Activated T-cell treated with anti-CD3 and anti-CD28 coated beads, Interleukin-2, amount 50 U/mL, for 1 hour (primary cell): ENCODE measurements around the gene ACTR5.
"Not testable (repeated sequence)": the region's sequence is repeated elsewhere in the genome, so short reads cannot be mapped to it uniquely, and the experiment has no call there.

Experiments used
- DNase-seq: peaks from one replicate; pipeline ENCODE4 v3.0.0-alpha.2; 2020

ACTR5 gene

DNA sequence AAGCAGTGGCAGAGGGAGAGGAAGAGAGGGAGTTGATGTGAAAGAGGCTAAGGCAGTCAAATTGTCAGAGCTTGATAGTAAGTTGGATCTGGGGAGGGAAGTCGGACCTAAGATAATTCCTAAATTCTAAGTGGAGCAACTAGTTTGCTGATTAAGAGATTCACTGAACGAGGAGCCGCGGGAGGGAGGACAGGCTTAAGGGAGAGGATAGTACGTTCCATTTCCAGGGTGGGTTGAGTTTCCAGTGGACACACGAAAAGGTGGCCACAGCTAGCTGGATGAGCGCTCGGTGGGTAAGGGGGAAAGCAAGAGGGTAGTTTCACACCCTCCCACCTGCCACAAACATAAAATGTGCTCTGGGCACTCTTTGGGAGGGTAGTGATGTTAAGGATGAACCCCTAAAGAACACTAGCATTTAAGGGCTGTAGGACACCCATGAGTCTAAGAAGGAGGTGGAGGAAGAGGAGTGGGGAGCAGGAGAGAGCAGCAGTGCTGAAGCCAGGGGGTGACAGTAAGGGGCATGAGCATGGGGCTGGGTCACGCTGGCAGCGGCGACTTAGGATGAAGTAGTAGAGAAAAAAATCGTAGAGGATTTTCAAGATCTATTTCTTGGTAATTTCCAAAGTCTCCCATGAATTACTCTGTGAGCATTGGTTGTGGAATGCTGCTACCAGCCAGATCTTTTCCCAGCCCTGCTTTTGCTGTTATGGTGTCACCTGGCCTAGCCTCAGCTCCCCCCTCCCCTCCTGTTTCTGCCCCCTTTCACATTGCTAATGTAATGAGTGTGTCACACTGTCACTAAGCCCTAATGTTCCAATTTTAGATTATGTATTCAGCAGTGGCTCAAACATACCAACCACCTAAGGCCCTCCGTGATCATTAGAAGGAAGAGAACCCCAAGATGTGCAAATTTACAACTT is 21.4 kb downstream of the ACTR5 start:
- no peak for DNase-seq

DNA sequence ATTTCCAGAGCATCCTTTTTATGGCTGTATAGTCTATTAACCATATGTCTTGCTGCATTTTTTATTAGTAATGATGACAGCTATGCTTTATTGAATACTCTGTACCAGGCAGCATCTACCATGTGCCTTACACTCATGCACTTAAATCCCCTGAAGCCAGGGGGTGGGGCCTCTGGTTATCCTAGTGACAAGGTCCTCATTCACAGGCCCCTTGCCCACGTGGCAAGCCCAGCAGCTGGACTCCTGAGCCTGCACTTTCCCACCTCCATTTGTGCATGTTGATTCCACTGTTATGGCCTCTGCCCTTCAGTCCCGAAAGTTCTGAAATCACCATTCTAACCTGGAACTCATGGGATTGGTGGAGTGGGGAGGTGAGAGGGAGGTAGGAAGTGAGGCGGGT is 22.3 kb downstream of the ACTR5 start:
- no peak for DNase-seq

DNA sequence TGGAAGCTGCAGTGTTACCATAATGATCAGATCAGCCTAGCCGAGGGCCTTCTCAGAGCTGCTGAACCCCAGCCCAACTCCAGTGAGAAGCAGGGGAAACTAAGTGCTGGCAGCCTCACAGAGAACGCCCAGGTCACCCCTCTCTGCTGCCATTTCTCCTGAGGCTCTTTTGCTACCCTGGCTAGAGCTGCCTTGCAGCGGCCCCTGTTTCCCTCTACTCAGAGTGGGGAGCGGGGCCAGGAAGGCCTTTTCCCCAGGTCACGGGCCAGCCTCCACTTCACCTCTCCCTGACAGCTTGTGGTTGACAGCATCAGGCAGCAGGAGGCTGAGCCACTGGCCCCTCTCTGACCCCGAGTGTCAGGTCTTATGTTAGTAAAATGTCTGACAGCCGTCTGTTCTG is 22.7 kb downstream of the ACTR5 start:
- DNase-seq, result no peak

DNA sequence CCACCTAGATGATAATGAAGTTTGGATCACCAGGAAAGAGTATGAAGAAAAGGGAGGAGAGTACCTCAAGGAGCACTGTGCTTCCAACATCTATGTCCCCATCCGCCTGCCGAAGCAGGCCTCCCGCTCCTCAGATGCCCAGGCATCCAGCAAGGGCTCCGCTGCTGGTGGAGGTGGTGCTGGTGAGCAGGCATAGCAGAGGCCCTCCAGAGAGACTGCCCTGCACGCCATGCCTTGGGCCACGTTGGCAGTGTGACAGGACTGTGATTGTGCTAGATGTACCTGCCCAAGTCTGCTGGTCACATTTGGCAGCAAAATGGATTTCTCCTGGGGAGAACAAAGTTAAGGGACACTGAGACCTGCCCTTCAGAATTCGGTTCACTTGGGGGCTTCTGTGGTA is 23.4 kb downstream of the ACTR5 start:
- no peak for DNase-seq

DNA sequence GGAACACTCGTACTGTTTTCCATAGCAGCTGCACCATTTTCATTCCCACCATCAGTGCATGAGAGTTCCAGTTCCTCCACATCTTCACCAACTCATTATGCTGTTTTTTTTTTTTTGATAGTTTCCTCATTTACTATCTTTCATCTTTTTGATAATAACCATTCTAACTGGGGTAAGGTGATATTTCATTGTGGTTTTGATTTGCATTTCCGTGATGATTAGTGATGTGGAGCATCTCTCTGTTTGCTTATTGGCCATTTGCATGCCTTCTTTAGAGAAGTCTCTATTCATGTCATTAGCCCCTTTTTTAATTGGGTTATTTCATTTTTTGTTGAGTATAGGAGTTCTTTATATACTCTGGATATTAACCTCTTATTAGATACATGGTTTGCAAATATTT is 25.9 kb downstream of the ACTR5 start:
- no peak for DNase-seq

DNA sequence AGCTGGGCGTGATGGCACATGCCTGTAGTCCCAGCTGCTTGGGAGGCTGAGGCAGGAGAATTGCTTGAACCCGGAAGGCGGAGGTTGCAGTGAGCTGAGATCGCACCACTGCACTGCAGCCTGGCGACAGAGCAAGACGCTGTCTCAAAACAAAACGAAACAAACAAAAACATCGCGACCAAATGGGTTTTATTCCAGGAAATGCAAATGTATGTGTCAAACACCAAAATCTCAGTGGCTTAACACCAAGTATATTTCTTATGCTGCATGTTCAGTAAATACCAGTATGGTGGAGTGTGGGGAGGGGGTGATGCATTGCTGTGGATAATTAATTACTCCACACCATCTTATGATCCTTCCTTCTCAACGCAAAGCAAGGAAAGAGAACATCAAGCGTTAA is 28.1 kb downstream of the ACTR5 start:
- no peak for DNase-seq

DNA sequence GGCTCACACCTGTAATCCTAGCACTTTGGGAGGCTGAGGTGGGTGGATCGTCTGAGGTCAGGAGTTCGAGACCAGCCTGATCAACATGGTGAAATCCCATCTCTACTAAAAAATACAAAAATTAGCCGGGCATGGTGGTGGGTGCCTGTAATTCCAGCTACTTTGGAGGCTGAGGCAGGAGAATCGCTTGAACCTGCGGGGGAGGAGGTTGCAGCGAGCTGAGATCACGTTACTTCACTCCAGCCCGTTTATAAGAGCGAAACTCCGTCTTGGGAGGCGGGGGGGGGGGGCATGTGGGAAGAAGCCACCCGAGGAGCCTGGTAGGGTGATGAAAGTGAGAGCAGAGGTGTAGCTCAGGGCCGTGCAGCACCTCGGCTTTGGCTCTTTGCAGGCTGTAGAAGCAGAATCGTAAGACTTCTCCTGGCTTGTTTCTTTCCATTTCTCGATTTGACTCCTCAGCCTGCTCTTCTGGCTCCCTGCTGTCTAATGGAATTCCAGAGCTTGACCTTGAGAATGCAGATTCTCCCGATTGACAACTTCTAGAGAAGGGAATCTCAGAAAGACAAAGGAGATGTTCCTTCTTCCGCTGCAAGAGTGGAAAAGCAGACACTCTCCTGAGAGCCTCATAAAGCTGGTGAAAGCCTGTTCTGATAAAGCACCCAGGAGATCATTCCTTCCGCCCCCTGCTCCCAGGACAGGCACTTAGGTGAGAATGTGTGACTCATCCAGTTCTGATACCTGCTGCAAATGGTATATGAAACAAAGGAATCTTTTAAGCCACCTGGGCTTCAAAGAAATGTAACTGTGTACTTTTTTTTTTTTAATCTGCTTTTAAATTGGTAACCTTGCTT is 31.2 kb downstream of the ACTR5 start:
- no peak for DNase-seq

DNA sequence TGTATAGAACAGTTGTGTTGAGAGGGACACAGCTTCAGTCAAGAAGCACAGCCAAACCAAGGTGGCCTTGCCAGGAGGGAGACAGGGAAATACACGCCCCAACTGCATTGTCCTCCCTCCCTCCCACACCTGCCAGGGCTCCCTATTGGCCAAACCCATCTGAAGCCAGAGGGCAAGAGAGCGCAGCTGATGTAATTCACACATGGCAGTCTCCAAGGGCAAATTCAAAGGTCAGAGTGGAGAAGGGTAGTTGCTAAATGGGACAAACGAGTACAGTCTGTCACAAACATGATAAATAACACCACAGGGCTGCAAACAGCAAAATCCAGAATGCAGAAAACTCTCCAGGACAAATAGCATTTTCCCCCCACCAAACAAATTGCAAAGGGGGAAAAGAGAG is 34.0 kb downstream of the ACTR5 start:
- no peak for DNase-seq

DNA sequence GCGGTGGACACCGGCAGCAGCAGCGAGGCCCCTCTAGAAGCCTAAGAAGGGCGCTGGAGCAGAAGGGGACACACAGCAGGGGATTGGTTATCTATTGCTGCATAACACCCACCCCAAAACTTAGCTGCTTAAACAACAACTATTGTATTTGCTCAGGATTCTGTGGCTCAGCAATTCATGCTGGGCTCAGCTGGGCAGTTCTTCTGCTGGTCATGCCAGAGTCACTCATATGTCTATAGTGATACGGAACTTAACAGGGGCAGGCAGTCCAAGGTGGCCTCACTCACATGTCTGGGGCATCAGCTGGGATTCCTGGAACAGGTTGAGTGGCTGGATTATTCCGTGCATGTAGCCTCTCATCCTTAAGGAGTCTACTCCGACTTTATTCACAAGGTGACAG is 39.6 kb downstream of the ACTR5 start:
- no peak for DNase-seq

DNA sequence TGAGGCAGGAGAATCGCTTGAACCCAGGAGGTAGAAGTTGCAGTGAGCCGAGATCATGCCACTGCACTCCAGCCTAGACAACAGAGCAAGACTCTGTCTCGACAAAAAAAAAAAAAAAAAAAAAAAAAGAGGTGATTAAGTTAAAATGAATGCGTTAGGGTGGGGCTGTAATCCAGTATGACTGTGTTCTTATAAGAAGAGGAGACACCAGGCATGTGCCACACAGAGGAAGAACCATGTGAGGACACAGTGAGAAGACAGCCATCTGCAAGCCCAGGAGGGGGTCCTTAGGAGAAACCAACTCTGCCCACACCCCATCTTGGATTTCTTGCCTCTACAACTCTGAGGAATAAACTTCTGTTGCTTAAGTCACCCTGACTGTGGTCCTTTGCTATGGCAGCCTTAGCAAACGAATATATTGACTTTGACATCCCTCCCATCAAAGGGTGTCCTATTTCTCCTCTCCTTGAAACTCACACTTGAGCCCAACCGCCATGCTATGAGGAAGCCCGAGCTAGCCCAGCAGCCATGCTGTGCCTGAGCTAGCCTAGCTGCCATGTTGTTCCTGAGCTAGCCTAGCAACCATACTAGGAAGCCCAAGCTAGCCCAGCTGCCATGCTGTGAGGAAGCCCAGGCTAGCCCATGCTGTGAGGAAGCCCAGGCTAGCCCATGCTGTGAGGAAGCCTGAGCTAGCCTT is 41.4 kb downstream of the ACTR5 start:
- no peak for DNase-seq

DNA sequence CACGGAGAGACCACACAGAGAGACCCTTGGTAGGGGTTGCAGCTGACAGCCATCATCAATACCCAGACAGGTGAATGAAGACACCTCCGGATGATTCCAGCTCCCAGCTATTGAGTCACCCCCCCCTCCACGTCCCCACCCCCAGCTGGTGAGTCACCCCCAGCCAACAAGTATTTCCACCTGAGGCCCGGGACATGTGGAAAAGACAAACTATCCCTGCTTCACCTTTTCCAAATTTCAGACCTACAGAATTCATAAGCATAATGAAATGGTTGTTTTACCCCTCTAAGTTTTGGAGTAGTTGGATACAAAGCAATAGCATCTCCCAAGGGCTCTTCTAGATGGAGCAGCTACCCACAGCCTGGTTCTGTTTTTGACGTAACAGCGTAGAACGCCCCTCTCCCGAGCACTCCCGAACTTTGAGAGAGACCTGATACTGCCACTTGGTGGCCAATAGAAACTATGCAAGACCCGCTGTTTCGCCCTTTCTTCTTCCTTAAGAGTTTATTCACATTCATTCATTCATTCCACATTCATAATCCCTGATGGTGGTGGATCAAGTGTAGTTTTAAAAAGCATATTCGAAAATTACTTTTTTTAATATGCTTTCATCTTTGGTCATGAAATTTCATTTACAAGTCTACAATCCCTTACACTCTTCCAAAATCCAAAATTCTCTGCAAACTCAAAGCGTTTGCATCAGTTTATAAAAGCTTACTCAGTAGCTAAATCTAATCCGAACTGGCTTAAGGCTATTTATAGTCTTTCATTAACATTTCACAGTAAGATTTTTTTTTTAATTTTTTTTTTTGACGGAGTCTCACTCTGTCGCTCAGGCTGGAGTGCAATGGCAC is 42.2 kb downstream of the ACTR5 start:
- peak; percentile 36 for DNase-seq

DNA sequence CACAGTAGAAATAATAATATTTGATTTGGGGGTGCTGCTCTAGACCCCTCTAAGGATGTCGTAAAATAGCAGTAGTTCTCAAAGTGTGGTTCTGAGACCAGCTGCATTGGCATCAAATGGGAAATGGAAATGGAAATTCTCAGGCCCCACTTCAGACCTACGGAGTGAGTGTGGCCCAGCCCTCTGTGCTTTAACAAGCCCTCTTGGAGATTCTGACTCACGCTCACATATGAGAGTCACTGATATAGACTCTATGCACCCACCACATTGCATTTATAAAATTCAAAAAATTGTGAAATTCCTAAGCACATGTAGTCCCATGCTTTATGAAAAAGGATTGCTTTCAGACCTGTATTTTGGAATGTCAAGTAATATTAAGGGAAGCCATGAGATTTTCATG is 43.0 kb downstream of the ACTR5 start:
- no peak for DNase-seq

DNA sequence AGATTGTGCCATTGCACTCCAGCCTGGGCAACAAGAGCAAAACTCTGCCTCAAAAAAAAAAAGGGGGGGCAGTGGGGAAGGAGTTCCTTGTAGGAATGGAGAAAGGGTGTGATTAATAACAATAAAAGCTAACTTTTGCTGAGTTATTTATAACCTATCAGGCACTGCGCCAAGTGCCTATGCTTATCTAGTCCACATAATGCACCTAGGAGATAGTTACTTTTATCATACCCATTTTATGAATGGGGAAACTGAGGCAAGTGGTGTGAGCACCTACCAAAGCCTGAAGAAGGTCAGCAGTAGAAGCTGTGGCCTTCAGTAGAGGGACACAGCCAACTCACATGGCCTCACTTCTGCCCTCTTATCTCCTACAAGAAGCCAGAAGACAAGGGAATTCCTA is 43.7 kb downstream of the ACTR5 start:
- no peak for DNase-seq

DNA sequence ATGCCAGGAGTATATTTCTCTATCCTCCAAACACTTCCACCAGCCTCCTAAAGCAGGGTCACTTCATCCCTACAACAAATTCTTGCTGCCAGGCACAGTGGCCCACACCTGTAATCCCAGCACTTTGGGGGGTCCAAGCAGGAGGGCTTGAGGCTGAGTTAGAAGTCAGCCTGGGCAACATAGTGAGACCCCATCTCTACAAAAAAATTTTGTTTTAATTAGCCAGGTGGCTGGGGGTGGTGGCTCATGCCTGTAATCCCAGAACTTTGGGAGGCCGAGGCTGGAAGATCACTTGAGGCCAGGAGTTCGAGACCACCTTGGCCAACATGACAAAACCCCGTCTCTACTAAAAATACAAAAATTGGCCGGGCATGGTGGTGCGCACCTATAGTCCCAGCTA is 45.8 kb downstream of the ACTR5 start:
- DNase-seq, result not testable (repeated sequence)

DNA sequence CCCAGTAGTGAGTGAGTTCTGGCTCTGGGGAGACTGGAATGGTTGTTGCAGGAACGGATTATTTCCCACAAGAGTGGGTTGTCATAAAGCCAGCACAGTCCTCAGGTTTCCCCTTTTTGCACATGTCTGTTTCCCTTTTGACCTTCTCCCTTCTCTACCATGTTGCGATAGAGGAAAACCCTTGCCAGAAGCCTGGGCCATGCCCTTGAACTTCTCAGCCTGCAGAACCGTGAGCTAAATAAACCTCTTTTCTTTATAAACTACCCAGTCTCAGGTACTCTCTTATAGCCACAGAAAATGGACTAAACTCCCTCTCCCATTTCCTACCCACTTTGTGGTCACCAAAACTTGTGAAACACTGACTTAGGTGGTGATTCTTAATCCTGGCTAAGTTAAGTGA is 50.0 kb downstream of the ACTR5 start:
- no peak for DNase-seq

DNA sequence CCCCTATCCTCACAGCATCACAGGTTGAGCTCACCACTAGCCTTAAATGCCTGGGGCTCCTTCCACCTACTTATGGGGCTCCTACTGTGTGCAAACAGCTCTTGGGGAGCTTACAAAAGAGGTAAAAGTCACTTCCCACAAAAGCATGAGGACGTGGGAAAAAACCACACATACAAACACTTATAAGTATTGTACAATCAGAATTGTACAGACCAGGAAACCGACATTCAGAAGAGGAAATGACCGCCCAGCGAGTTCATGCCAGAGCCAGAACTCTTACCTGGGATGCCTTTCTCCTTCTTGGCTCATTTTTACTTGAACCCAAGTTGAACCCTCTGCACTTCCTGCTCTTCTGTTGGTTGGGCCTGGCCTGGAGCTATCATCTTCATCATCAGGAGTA is 50.9 kb downstream of the ACTR5 start:
- DNase-seq, result no peak

DNA sequence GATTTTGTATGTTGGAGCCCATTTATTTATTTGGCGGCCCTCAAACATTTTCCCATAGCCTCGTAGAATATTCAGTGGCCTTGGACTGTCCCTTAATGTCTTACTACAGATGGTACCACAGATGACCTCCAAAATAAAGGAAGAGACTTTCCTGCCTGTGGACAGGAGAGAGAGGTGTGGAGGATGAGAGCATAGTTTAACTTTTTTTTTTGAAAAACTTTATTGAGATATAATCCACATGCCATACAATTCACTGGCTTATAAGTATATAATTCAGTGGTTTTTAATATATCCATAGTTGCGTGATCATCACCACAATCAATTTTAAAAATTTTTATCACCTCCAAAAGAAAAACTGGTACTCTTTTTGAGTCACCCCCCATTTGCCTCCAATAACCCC is 52.6 kb downstream of the ACTR5 start:
- no peak for DNase-seq

DNA sequence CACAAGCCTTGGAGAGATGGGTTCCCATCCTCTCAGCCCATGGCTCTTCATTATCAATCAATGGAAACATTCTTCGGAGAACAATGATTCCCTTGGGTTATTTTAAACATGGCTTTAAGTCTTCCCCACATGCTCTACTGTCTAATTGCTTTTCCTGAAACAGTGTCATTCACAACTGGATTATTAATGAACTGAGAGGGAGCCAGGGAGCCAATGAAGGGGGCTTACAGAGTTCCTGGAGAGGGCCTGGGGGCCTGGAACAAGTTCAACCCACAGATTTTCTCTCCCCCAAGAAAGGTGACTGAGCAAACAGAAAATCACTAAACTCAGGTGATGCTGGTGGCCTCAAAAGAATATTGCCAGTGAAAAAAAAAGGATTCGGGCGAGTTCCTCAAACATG is 56.0 kb downstream of the ACTR5 start:
- no peak for DNase-seq

DNA sequence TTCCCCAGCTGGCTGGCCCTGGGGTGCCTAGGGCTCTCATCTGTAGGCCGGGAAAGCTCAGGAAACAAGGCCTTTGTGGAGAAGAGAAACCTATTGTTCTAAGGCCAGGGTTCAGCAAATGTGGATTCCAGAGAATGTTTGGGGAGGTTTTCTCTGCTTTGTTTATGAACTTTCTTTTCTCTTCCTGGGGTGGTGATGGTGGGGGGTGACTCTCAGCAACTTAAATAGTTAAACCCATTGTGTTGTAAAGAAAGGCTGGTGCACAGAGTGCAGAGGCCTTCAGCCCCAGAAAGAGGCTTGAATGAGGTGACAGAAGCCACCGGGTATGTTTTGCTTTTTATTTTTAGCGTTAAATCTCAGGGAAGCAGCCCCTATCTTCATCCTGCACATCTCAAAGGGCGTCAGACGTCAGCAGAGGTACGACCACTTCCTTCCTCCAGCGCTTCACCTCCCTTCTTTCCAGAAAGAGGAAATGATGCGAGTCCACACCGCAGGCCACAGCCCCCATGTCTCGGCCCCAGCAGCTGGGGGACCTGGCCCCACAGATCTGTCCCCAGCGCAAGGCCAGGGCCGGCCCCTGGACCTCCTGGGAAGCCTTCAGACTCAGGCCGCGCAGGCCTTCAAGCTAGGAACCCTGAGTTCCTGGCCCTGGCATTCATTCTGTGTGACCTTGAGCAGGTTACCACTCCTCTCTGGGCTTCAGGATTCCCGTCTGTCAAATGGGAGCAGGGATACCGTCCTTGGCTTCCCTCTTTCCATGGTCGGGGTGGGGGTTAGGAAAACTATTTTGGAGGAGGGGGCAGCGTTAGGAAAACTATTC is 56.6 kb downstream of the ACTR5 start:
- DNase-seq, result peak; percentile 78

DNA sequence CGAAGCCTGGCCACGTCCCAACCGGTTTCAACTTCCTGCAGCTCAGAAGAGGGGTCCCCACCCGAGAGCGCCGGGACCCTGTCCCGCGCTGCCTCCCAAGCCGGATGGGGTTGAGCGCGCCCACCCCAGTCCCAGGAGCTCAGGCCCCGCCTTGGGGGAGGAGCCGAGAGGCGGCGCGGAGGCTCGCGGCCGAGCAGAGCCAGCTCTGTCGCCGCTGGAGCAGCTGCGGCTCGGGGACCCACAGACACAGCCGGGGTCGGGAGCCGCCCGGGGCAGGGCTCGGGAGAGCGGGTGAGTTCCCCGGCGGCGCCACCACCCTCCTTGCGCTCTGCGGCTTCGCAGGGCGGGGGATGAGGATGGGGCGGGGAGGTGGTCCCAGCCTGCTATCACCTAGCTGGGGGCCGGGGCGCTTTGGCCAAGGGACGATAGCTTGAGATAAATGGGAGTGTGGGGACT is 57.3 kb downstream of the ACTR5 start, which contains the start of gene PPP1R16B:
PPP1R16B (plus strand) TSS at position 196 of the 456 bp plus-strand sequence. CDS start 30,229 bp downstream, outside the sequence.
- DNase-seq, result peak; percentile 86
